GM19099 (cell line): ENCODE data around the gene TFAM.

Experiments
- POLR2A ChIP-seq: IDR thresholded peaks from 3 replicates; pipeline ENCODE4 v1.6.1; 2011; ENCODE audit warnings: low read depth; ENCODE audit not compliant: insufficient read length; ENCODE audit errors: extremely low read depth

The TFAM gene

GRCh38 chr10:58384999-58385783, at the start of gene TFAM:
TSS of gene TFAM (plus strand) at chr10:58385410. CDS start at chr10:58385548, 138 bp downstream.
- TF ChIP-seq POLR2A: peak; percentile 98

- TF ChIP-seq POLR2A: no peak
These were observed 49.0 kb upstream of the TFAM start for GRCh38 chr10:58336242-58336641.

GRCh38 chr10:58341422-58341821, 43.8 kb upstream of the TFAM start:
- no peak for TF ChIP-seq POLR2A

- no peak for TF ChIP-seq POLR2A
These were observed 43.3 kb upstream of the TFAM start for GRCh38 chr10:58341947-58342346.

GRCh38 chr10:58347967-58348366, 37.2 kb upstream of the TFAM start:
- no peak for TF ChIP-seq POLR2A

GRCh38 chr10:58348571-58349033, 36.6 kb upstream of the TFAM start:
- TF ChIP-seq POLR2A: no peak

- no peak for TF ChIP-seq POLR2A
These were observed 35.2 kb upstream of the TFAM start for GRCh38 chr10:58350023-58350422.

- TF ChIP-seq POLR2A: no peak
These were observed 34.4 kb upstream of the TFAM start for GRCh38 chr10:58350619-58351323.

GRCh38 chr10:58351616-58352578, 33.3 kb upstream of the TFAM start:
- no peak for TF ChIP-seq POLR2A

- no peak for TF ChIP-seq POLR2A
These were observed 32.1 kb upstream of the TFAM start for GRCh38 chr10:58352956-58353610.

GRCh38 chr10:58356756-58357155, 28.5 kb upstream of the TFAM start:
- no peak for TF ChIP-seq POLR2A

- no peak for TF ChIP-seq POLR2A
These were observed 26.8 kb upstream of the TFAM start for GRCh38 chr10:58358314-58358933.

GRCh38 chr10:58358947-58359346, 26.3 kb upstream of the TFAM start:
- no peak for TF ChIP-seq POLR2A

GRCh38 chr10:58359541-58359940, 25.7 kb upstream of the TFAM start:
- no peak for TF ChIP-seq POLR2A
